GM10248 (cell line): Measurements from ENCODE around the gene FKBP8.

Experiments used
- CTCF ChIA-PET: fragments of 300-600 bp; sonication (Branson Sonifier 250); formaldehyde crosslinking; extraction: SDS; loops from one replicate; lab custom pipeline; 2021; ENCODE audit warnings: antibody characterized with exemption; lab: Yijun Ruan, JAX
- POLR2A ChIA-PET: fragments of 350-650 bp; sonication (Branson Sonifier 250); formaldehyde crosslinking; extraction: SDS; loops from one replicate; lab custom pipeline; 2020; ENCODE audit warnings: antibody characterized with exemption; lab: Yijun Ruan, JAX
- DNase-seq: peaks from one replicate; pipeline ENCODE4 v3.0.0; 2012; ENCODE audit errors: extremely low spot score
- TF ChIP-seq, protein P1 (sequence below): IDR thresholded peaks from 2 replicates; pipeline ENCODE4 v1.5.1; 2012; ENCODE audit warnings: mild to moderate bottlenecking, low read depth; ENCODE audit errors: extremely low read depth, missing control alignments, control extremely low read depth

Gene FKBP8

DNA sequence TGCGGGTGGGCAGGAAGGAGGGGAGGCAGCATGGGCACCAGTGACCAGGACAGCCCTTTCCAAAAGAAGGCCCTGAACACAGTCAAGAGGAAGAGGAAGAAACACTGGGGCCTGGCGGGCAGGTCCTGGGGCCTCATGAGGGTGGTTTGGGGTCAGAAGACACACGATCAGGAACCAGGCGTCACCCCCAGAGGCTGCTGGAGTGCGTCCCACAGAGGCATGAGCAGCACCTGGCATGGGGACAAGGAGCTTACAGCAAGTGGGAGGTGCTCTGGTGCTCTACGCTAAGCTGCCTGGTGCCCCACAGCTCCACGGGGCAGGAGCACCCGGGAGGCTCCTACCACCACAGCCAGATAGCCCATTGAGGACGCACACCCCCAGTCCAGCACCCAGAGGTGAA lies 41.5 kb downstream of the FKBP8 start:
- no peak for DNase-seq
- ChIA-PET POLR2A (no interaction called here), CTCF (interaction anchor here (1.0 to 6.7 kb wide), 2 partner anchors 19 to 40 kb away, joined by 3 to 38 read pairs; no protein-coding TSS in a partner anchor)
- TF ChIP-seq, protein P1, sequence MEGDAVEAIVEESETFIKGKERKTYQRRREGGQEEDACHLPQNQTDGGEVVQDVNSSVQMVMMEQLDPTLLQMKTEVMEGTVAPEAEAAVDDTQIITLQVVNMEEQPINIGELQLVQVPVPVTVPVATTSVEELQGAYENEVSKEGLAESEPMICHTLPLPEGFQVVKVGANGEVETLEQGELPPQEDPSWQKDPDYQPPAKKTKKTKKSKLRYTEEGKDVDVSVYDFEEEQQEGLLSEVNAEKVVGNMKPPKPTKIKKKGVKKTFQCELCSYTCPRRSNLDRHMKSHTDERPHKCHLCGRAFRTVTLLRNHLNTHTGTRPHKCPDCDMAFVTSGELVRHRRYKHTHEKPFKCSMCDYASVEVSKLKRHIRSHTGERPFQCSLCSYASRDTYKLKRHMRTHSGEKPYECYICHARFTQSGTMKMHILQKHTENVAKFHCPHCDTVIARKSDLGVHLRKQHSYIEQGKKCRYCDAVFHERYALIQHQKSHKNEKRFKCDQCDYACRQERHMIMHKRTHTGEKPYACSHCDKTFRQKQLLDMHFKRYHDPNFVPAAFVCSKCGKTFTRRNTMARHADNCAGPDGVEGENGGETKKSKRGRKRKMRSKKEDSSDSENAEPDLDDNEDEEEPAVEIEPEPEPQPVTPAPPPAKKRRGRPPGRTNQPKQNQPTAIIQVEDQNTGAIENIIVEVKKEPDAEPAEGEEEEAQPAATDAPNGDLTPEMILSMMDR, result no peak

DNA sequence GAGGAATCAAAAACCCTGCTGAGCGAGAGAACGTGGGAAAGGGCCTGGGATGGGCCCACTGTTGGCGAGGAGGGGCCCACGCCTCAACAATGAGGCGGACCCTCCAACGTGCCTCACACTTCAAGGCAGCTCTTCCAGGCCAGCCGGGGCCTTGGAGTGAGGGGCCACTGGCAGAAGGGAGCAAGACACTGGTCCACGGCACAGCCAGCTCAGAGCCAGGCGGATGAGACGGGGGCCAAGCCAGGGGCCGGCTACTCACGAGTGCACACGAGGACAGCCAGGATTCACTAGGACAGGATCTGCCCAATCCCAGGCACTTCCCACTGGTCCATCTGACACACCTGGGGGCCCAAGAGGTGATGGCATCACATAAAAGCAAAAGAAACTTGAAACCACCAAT lies 42.0 kb downstream of the FKBP8 start:
- no peak for DNase-seq
- TF ChIP-seq, protein P1, result no peak
- ChIA-PET POLR2A (no interaction called here), CTCF (interaction anchor here (1.0 to 6.7 kb wide), 2 partner anchors 19 to 40 kb away, joined by 3 to 38 read pairs; no protein-coding TSS in a partner anchor)

DNA sequence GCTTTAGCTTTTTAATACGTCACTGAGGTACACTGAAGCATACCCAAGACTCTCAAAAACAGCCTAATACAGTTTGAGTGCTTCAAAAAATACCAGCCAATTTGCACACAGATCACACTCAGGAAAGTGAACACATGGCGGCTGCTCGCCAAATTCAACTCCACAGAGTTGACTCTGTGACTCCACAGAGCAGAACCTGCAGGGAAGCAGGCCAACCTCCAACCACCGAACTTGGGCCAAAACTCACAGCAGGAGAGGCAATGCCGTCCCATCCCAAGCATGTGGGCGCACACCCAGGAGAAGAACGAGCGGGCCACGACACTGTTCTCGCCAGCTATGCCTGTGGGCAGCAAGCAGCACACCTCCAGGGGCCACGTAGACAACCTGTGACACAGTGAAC lies 42.6 kb downstream of the FKBP8 start:
- POLR2A ChIA-PET, result interaction anchor here (1.0 kb wide), 1 partner anchor 9 kb away, joined by 3 read pairs; no protein-coding TSS in a partner anchor
- no peak for DNase-seq
- CTCF ChIA-PET, result interaction anchor here (1.0 kb wide), 1 partner anchor 93 kb away, joined by 3 read pairs; no protein-coding TSS in a partner anchor
- TF ChIP-seq, protein P1, result no peak

DNA sequence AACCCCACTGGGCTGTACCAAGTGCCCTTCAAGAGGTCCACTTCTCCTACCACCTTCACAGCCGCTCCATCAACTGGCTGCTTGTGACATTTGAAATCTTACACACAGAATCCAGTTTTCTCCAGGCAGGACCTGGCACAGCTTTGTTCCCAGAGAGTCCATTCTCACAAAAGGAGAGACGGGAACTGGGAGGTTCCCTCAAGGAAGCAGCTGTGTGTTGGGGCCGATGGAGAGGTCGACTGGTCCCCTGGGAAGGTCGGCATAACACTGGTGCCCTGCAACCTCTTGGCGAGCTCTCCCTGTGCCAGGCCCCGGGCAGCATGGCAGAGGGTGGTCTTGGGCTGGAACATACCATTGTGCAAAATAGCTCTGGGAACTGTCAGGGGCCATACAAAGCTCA lies 43.0 kb downstream of the FKBP8 start:
- TF ChIP-seq, protein P1, result no peak
- ChIA-PET CTCF (interaction anchor here (1.0 to 1.7 kb wide), 2 partner anchors 34 to 93 kb away, joined by 3 read pairs; no protein-coding TSS in a partner anchor), POLR2A (interaction anchor here (1.0 kb wide), 1 partner anchor 9 kb away, joined by 3 read pairs; no protein-coding TSS in a partner anchor)
- DNase-seq, result no peak

DNA sequence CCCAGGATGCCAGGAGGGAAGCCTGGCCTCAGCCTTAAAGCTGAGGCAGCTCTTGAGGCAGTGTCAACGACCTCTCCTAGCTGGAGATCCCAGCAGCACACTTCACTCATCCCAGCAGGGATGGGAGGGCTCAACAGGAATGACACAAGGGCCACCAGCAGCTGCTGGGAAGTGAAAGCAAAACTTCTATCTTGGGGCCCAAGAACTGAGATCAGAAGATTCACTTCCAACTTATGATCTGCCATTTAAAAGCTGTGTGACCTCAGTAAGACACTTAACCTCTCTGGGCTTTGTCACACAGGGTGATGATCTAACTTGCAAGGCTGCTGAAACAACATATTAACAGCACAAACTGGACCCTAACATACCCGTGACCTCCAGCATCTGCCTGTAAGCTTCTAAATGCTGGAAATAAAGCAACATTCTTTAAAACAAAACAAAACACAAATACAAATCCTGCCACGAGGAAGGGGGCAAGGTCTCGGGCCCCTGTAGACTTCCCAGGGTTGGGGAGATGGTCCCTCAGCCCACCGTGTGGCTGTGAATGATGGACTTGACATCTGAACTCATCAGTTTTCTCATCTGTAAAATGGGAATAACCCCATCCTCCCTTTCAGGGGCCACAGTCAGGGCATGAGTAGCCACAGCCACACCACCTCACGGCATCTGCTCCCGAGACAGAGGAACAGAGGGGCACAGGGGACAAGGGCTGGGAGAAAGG lies 44.2 kb downstream of the FKBP8 start:
- ChIA-PET POLR2A (no interaction called here), CTCF (interaction anchor here (0.8 to 2.8 kb wide), 5 partner anchors 11 to 90 kb away, joined by 3 to 8 read pairs (median 3); partner anchors contain the start of gene REX1BD)
- TF ChIP-seq, protein P1, result no peak
- DNase-seq, result no peak

DNA sequence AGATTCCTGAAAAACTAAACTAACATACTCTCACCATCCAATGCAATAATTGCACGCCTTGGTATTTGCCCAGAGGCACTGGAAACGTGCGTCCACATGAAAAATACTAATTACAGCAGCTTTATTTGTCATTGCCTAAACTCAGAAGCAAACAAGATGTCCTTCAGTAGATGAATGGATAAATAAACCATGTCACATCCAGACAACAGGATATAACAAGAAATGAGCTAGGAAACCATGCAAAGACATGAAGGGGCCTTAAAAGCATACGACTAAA lies 46.5 kb downstream of the FKBP8 start:
- no peak for DNase-seq
- POLR2A ChIA-PET, result interaction anchor here (1.4 kb wide), 1 partner anchor 25 kb away, joined by 4 read pairs; the partner anchor contains the start of gene ELL
- CTCF ChIA-PET, result interaction anchor here (1.2 to 3.0 kb wide), 7 partner anchors 9 to 91 kb away, joined by 3 to 14 read pairs (median 7); partner anchors contain the start of gene REX1BD
- TF ChIP-seq, protein P1, result no peak
